NOMO-1 treated with DMSO at 0.1 percent for 48 hours (cell line): ENCODE measurements around the gene PLEKHA6.

ENCODE experiments used
- DNase-seq: peaks from one replicate; lab custom pipeline; 2025; ENCODE audit not compliant: unreplicated experiment; lab: John Stamatoyannopoulos, UW

Gene PLEKHA6

DNA sequence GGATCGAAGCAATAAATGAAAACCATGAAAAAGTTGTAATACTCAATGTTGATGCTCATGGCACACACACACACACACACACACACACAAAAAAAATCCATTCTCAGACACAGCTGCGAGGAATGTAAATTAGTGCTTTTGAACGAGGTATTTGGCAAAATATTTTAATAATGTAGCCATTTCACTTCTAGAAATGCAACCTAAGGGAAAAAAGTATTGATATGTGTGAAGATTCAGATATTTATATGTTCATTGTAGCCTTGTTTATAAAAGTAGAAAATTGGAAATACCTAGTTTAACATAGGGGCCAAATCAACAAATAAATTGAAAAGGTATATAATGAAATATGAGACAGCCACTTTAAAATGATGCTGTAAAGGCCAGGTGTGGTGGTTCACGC is 3.8 kb downstream of the PLEKHA6 start:
- no peak for DNase-seq

DNA sequence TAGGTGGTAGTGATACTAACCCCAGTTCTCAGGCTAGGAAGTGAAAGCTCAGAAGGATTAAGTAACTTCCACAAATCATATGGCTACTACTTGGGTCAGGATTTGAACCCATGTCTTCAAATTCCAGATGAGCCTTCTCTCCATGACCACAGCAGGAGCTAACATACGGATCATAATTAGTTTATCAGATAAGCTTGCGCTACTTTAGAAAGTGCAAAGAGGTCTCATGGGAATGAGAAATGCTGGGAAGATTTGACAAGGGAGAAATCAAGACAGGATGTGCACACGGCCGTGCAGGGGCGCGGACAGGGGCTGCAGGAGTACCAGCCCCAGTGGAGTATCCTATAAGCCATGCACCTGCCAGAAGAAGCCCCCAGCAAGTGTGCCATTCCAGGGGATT is 5.2 kb downstream of the PLEKHA6 start:
- no peak for DNase-seq

DNA sequence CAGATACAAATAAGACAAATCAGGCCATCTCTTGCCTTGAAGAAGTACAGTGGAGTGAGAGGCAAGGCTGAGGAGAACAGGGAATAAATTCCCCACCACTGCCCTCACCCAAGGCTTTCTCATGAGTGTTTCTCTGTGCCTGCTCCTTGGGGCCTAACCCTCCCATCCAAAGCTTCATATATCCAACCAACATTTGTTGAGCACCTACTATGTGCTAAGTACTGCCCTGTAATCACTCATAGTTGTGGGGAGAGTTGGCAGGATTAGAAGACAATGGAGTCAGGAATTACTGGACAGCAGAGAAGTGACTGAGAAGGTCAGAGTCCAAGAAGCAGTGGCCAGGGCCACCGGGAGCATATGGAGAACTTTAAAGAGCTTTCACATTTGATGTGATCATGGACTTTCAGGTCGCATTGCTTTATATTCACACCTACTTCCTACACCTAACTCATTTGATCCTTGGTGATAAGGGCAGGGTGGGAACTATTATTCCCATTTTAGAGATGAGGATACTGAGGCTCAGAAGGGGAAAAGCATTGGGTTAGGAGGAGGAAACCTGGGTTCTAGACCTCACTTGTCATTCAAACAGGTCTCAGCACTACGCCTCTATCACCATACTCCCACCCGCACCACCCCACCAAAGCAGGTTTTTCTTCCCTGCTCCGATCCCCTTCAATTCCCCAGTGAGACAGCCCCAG is 6.4 kb downstream of the PLEKHA6 start:
- no peak for DNase-seq

DNA sequence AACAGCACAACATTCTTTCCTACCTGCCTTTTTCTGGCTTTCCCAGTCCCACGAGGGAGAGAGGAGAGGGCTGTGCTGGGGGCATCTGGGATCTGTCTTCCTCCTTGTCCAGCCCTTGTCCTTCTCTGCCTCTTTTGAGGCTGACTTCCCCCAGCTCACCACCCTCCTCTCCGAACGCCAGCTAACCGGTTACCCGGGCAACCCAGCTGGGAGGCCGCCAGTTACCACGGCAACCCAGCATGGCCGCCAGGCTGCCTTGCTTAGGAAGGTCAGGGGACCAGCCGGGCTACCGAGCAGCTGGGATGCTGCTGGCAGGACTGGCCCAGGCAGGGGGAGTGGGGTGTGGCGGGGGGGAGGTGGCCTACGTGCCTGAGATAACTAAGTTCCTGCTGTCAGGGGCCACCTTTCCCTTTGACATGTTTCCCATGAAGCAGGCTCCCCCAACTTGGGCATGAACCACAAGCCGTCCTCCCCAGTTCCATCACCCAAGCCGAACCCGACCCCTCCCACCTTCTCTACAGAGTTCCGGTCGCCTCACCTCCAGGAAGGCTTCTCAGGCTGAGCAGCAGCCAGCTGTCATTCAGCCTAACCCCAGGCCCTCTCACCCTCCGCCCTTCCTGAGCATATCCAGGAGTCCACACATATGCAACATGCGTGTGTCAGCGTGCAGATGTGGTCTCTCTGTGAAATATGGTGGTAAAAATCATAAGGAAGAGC is 8.7 kb downstream of the PLEKHA6 start:
- no peak for DNase-seq

DNA sequence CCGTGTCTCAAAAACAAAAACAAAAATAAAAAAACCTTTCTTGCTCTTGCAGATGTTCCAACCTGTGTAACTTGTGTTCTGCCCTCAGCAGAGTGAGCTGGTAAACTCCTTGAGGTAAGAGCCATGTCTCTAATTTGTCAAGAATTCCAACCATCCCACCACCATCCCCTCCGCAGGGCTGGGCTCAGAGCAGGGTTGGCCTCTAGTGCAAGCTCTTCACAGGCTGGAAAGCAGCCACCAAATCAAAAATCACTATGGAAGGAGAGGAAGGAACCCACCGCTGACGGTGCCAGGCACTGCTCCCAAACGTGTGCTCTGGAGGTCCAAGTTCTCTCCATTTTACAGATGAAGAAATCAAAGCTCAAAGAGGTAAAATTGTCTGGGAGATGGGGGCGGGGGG is 9.4 kb downstream of the PLEKHA6 start:
- DNase-seq, result no peak

DNA sequence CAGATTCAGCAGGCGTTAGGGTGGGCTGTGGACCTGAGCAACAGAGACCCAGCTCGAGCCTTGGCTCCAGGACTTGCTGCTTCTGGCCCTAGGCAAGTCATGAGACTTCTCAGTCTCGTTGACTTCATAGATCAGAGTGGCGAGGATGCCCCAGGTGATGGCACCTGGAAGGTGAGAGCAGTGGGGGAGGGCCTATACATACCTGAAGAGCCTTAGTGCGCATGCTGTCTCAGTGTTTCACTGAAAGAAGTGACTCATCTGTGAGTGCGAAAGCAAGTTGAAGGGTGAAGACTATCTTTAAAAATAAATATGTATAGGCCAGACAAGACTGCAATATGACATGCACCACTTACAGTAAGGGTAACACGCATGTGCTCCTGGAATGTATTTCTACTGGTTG is 10.1 kb downstream of the PLEKHA6 start:
- DNase-seq, result no peak

DNA sequence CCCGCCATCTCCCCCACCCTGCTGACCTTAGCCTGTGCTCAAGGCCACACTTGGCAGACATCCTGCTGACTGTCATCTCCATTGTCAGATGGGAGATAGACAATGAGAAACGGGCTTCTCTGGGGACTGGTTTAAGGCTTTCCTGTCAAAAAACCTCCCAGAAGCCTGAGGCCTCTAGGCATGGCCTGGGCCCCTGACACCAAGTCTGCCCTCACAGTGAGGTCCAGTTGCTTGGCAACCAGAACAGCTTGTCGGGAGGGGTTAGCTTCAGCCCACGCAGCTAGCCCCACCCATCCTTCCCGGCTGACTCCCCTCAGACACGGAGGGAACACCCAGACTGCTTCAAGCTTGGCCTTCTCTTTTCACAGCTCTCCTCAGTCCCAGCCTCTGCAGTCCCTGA is 11.0 kb downstream of the PLEKHA6 start:
- no peak for DNase-seq

DNA sequence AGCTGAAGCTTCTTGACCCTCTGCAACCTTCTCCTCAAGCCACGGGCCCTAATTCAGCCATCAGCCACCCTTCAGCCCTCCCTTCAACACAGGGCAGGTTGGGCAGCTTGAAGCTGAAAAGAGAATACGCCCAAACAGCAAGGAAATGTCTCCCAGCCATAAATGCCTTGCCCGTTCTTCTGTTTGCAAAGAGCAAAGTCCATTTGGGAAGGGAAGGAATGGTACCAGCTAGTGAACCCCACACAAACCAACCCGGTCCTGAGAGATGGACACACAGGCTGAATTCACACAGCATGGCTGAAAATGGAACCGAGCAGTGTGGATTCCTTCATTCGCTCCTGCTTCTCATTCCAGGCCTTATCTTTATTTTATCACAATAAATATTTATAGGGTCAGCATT is 11.5 kb downstream of the PLEKHA6 start:
- no peak for DNase-seq

DNA sequence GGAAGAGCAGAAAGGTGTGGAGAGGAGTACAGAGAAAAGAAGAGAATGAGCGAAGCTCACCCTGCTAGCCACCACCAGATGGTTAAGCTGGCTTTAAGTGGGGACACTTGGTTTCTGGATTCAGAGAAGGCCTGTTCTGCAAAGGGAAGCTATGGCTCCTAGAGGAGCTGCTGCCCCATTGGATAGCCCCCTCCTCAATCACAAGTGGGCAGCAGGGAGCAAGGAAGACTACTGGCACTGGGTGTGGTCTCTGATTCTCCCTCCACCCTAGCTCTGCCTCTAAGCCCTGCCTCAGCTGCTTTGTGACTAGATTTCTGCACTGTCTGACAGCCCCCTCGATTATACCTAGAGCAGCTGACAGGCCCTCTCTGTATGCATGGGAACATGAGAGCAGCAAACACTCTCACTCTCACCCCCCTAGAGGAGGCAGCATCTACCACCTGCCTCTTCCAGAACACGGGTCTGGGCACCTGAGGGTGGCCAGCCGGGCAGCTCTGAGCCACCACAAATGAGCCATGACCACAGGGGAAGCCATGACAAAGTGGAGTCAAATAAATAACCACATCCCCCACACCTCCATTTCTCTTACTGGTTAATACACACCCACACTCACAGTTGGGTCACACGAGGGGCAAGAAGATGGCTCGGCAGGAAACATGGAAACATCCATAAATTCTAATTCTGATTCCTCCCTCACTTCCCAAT is 13.6 kb downstream of the PLEKHA6 start:
- no peak for DNase-seq

DNA sequence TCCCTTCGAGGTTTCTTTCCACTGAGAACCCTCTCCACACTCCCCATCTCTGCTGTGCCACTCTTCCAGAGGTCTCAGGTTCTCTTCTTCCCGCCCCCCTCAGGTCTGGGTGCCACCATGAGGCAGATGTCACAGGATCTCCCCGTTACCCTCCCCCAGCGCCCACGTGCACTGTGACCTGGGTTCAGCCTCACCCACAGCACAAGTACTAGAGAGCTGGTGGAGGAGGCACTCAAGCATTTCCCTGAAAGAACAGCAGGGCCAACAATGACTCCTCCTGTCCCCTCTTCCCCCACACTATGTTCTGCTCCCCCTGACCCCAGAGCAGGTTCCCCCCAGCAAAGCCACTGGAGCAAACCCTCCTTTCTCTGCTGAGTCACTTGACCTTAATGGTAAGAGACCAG is 14.3 kb downstream of the PLEKHA6 start:
- no peak for DNase-seq

DNA sequence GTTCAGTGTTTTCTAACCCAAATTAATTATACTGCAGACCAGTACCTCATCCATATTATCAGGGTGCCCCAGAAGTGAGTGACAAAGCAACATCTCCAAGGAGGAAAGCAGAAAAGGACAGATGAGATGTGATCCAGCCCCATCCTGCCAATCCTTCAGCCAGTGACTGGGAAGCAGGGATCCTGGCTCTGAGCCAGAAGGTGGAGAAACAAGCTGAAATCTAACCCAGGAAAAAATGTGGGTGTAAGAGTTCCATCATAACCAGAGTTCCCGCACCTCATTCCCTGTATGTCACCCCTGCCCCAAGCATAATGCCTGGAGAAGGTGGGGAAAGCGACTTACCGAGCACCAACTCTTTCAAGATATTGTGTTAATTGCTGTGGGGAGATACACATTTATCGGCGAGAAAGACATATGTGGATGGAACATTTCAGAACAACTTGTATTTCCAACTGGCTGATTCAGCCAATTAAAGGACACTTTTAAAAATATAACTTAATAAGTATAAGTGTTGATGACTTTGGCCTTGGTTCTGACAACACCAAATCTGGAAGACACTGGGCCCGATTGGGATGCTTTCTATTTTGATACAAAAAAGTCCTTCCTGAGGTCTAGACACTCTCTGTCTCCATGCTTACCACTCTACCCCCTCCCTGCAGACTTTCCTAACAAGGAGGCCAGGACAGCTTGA is 14.9 kb downstream of the PLEKHA6 start:
- DNase-seq, result no peak

DNA sequence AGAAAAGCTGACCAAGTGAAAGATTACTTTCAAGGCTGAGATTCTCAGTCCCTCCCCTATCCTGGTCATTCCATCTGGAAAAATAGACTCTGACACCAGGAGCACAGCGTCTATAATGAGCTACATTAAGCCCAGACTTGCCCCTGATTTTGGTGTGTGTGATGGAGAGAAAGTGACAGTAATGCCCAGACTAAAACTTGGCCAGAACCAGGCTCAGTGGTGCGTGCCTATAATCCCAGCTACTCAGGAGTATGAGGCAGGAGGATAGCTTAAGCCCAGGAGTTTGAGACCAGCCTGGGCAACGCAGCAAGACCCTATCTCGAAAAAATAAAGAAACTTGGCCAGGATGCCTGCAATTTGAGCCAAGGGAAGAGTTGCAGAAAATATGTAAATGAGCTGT is 15.9 kb downstream of the PLEKHA6 start:
- no peak for DNase-seq

DNA sequence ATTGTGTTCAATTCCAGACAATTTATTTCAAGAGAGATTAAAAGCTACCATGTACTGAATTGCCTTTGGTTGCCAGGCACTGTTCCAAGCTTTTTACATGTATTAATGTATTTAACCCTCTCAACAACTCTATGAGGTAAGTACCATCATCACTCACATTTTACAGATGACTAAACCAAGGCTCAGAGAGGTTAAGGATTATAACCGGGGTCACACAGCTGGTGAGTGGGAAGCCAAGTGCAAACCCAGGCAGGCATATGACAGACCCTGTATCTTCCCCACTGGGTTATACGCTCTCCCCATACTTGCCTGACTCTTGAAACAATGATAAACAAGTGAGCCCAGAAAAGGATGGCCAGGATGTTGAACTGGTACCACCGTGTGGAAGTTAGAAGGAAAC is 16.5 kb downstream of the PLEKHA6 start:
- DNase-seq, result no peak

DNA sequence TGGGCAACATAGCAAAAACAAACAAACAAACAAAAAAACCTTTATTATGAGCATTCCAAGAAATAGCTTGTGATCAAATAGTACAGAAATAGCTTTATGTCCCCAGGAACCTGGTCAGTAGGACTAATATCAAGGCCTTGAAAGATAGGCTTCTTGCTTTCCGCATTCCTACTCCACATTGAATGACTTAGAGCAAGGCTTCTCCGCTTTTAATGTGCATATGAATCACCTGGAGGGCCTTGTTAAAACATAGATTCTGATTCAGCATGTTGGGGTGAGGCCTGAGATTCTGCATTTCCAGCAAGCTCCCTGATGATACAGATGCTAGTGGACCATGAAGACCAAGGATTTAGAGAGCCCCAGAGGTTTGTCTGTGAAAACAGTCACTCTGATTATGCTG is 17.4 kb downstream of the PLEKHA6 start:
- DNase-seq, result no peak

DNA sequence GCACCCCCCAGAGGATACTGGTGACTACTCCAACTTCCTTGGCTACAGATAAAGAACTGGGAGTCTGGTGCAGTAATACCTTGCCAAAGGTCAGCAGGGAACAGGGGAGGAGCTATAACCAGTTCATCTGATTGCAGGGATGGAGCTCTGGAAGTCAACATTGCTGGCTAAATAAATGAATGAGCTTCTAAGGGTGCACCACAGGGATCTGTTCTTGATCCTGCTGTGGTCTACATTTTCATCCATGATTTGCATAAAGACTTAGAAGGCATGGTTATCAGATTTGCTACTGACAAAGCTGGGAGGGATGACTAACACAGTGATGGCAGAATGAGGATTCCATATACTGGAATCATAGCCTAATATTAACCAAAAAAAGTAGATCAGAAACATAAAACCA is 18.3 kb downstream of the PLEKHA6 start:
- DNase-seq, result no peak

DNA sequence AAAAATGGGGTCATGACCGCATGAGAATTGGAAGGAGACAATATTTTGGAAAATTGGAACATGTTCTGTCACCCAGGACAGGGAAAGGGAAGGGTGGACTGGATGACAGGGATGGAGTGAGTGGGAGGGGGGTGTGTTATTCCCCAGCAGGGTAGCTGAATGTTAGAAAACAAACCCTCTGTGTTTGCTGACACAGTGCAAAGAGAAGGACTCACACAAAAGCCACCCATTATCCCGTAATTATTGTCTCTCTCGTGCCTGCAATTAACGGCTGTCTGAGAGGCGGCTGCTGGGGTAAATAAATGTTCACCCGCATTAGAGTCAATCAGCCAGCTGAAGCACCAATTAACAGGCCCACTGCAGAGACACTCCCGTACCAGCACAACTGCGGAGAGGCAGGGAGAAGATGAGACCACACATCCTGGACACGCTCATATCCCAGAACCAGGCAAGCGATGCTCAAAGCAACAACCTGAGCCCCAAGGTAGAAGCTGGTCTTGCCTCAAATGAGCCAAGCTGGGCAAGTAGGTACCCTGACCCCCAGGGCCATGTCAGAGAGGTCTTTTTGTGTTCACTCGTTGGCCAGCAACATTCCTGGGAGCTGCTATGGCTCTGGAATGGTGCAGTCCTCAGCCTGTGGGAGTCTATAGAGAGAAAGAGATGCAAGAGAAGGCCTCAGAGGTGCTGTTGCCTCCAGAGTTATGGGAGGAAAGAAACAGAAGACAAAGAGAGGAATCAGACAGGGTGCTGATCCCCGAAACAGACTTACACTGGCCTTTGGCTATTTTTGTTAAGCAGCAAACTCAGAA is 19.4 kb downstream of the PLEKHA6 start:
- DNase-seq, result no peak

DNA sequence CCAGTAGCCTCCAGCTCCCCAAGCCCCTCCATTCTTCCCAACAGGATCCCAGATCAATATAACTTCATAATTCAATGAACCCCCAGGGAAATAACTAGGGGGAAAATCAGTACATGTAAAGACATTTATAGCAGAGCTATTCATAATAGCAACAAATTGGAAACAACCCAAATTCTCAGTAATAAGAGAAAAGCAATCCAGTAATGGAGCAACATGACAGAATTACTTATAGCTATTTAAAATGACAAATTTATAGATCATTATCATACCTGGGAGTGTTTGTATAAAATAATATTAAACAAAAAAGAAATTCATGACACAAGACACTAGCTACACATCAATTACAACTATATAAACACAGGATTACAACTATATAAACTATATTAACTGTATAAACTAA is 20.2 kb downstream of the PLEKHA6 start:
- no peak for DNase-seq

DNA sequence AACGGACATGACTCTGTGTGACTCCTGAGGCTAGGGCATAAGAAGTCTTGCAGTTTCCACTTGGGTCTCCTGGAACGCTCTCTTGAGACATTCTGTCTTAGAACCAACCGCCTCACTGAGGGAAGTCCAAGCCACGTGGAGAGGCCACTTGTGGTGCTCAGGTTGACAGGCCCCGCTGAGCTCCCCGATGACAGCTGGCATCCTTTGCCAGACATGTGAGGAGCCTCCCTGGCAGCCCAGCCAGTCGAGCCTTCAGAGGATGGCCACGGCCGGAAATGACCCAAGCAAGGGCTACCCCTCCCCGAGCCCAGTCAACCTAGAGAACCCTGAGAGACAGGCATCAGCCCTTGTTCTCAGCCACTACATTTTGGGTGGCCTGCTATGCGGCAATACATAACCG is 20.7 kb downstream of the PLEKHA6 start:
- no peak for DNase-seq

DNA sequence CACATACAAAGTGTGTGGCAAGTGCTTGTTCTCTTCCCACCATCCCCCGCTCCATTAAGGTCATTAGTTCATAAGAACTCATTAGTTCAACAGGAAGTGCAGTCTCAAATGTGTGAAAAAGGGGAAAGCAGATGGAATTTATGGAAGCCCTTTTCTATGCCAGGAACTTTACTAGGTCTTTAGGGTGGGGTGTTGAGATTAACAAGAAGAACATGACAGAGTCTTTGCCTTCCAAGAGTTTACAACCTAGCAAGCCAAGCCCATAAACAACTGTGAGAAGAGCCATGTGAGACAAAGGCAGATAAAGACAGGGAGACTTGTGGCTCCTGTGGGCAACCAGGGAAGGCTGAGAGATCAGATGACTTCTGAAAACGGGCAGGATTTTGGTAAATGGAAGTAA is 21.4 kb downstream of the PLEKHA6 start:
- DNase-seq, result no peak

DNA sequence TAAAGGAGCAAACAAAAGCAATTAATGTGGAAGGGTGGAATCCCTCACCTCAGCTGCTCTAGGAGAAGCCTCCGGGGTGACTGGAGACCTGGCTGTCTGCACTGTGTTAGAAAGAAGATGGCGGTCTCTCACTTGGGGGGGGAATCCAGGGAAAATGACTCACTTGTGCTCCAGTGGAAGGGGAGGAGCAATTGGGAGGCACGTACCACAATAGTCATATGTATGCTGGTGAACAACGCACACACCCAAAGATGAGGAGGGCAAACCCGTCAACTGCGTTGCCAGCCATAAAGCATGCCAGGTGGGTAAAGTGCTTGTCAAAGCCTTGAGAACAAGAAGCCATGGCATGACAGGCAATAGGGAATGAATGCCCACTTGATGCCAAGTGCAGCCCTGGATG is 22.1 kb downstream of the PLEKHA6 start:
- DNase-seq, result no peak

DNA sequence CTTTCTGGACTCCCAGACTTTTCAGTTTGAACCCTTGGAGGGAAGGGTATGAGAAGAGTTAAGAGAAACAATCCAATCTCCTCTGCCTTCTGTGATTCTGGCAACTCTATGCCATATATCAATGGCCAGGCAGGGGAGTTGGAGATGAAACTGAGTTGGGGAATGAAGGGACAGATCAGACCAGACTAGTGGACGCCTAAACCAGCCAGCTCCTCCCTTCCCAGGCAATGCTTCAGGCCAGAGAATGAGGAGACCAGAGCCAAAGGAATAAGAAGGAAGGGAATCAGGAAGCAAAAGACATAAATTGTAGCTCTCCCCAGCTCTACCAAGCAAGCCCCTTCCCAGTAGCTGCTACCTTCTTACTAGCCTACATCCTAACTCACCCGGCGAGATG is 22.7 kb downstream of the PLEKHA6 start:
- DNase-seq, result no peak
